SKM-1 treated with dmso at 0.1 percent for 144 hours (cell line): ENCODE data around the gene EEFSEC.

Source experiments
- DNase-seq: peaks from one replicate; lab custom pipeline; 2025; ENCODE audit not compliant: unreplicated experiment; lab: John Stamatoyannopoulos, UW

EEFSEC gene

GRCh38 chr3:128241741-128242140 lies 88.5 kb downstream of the EEFSEC start:
- no peak for DNase-seq

- no peak for DNase-seq
These were observed 89.7 kb downstream of the EEFSEC start for GRCh38 chr3:128242818-128243601.

GRCh38 chr3:128243602-128244504 lies 90.6 kb downstream of the EEFSEC start:
- no peak for DNase-seq

- no peak for DNase-seq
These were observed 92.2 kb downstream of the EEFSEC start for GRCh38 chr3:128245460-128245859.

GRCh38 chr3:128247666-128248409 lies 94.6 kb downstream of the EEFSEC start:
- DNase-seq, result no peak

GRCh38 chr3:128252083-128252482 lies 98.8 kb downstream of the EEFSEC start:
- DNase-seq, result no peak

GRCh38 chr3:128253150-128253549 lies 99.9 kb downstream of the EEFSEC start:
- no peak for DNase-seq

GRCh38 chr3:128254066-128254590 lies 100.8 kb downstream of the EEFSEC start:
- no peak for DNase-seq

GRCh38 chr3:128254967-128255366 lies 101.7 kb downstream of the EEFSEC start:
- DNase-seq, result no peak

GRCh38 chr3:128256131-128256530 lies 102.8 kb downstream of the EEFSEC start:
- DNase-seq, result no peak

GRCh38 chr3:128257632-128258031 lies 104.4 kb downstream of the EEFSEC start:
- no peak for DNase-seq

GRCh38 chr3:128260275-128260674 lies 107.0 kb downstream of the EEFSEC start:
- no peak for DNase-seq

GRCh38 chr3:128262457-128262856 lies 109.2 kb downstream of the EEFSEC start:
- no peak for DNase-seq

GRCh38 chr3:128263118-128263517 lies 109.8 kb downstream of the EEFSEC start:
- no peak for DNase-seq

GRCh38 chr3:128263946-128264345 lies 110.7 kb downstream of the EEFSEC start:
- DNase-seq, result no peak

GRCh38 chr3:128266453-128266852 lies 113.2 kb downstream of the EEFSEC start:
- no peak for DNase-seq

GRCh38 chr3:128267541-128267940 lies 114.3 kb downstream of the EEFSEC start:
- DNase-seq, result no peak

- DNase-seq, result no peak
These were observed 115.9 kb downstream of the EEFSEC start for GRCh38 chr3:128269006-128269775.

GRCh38 chr3:128269796-128270195 lies 116.5 kb downstream of the EEFSEC start:
- DNase-seq, result no peak
